Natural killer cell (primary cell): ENCODE data around the gene COL1A2. TPM values are rescaled to one million over a fixed set of nuclear protein-coding genes. Genes with fewer than 3 reads are reported as not detected.

Experiments used
- ATAC-seq, 3 donors: fragments of 150-1000 bp in 2 of 3; fragments of 200-7000 bp in 1 of 3; cut with Tn5 transposase; 1 replicate in 1 of 3; 2 replicates in 2 of 3; pipeline ENCODE4 v1.10.0; 2021; ENCODE audit warnings: mild to moderate bottlenecking in 2 of 3, moderate library complexity in 2 of 3
- DNase-seq, 2 donors: peaks; one replicate each; pipeline versions ENCODE4 v3.0.0 to v3.0.0-alpha.2; 2013 to 2021; ENCODE audit warnings: mixed read lengths in 1 of 2
- H3K27ac ChIP-seq: one replicate; pipeline ENCODE4 v1.5.1; 2013; ENCODE audit warnings: mild to moderate bottlenecking, low read length
- H3K27me3 ChIP-seq: one replicate; pipeline ENCODE4 v1.6.1; 2013; ENCODE audit warnings: low read length; ENCODE audit not compliant: control insufficient read depth, insufficient read depth
- H3K36me3 ChIP-seq: one replicate; pipeline ENCODE4 v1.6.1; 2013; ENCODE audit warnings: low read length; ENCODE audit not compliant: control insufficient read depth, insufficient read depth
- H3K4me1 ChIP-seq: one replicate; pipeline ENCODE4 v1.6.1; 2013; ENCODE audit warnings: low read length; ENCODE audit not compliant: control insufficient read depth, insufficient read depth
- H3K4me3 ChIP-seq: one replicate; pipeline ENCODE4 v1.5.1; 2013; ENCODE audit warnings: low read length
- H3K9me3 ChIP-seq: one replicate; pipeline ENCODE4 v1.6.1; 2013; ENCODE audit warnings: low read length; ENCODE audit not compliant: control insufficient read depth, insufficient read depth
- H3K27ac Mint-ChIP-seq, 2 donors: one replicate each; pipeline ENCODE4 v1.8.0; 2022; ENCODE audit warnings: mild to moderate bottlenecking in 2 of 2, mixed read lengths in 2 of 2, moderate library complexity in 1 of 2
- H3K27me3 Mint-ChIP-seq, 2 donors: one replicate each; pipeline ENCODE4 v1.8.0; 2022; ENCODE audit warnings: low read depth in 2 of 2, mixed read lengths in 2 of 2
- H3K36me3 Mint-ChIP-seq: one replicate; pipeline ENCODE4 v1.8.0; 2022; ENCODE audit warnings: mixed read lengths
- H3K4me1 Mint-ChIP-seq, 2 donors: one replicate each; pipeline ENCODE4 v1.8.0; 2022; ENCODE audit warnings: mixed read lengths in 2 of 2
- H3K4me3 Mint-ChIP-seq: one replicate; pipeline ENCODE4 v1.8.0; 2022; ENCODE audit warnings: mild to moderate bottlenecking, moderate library complexity, mixed read lengths
- H3K9me3 Mint-ChIP-seq, 2 donors: one replicate each; pipeline ENCODE4 v1.8.0; 2022; ENCODE audit warnings: mixed read lengths in 2 of 2
- WGBS: methylation state at CpG from one replicate; pipeline ENCODE4 v1.1.7; 2013; ENCODE audit warnings: missing lambda C conversion rate; ENCODE audit not compliant: insufficient coverage; 5-methylcytosine and 5-hydroxymethylcytosine counted together
- intact Hi-C: fragments of 100-400 bp; cut with micrococcal nuclease; formaldehyde crosslinking; loops from one replicate; pipeline ENCODE4 v1.14.2; 2022
- total RNA-seq, 4 donors: library from RNA; stranded (reverse); fragments of 120-200 nt in 1 of 4; gene quantifications; one replicate each; pipeline versions ENCODE4 v1.2.3 to v1.2.4, GENCODE V29; 2013 to 2022
- TF ChIP-seq, protein P1 (sequence below): fragments of 200-600 bp; IDR thresholded peaks from one replicate; pipeline ENCODE4 v1.8.0; 2022; ENCODE audit warnings: antibody characterized with exemption

The COL1A2 gene
- total RNA-seq, 3 donors from 2014 or later (not counting 1 experiment from before 2014, with no cell fraction given): not detected

DNA sequence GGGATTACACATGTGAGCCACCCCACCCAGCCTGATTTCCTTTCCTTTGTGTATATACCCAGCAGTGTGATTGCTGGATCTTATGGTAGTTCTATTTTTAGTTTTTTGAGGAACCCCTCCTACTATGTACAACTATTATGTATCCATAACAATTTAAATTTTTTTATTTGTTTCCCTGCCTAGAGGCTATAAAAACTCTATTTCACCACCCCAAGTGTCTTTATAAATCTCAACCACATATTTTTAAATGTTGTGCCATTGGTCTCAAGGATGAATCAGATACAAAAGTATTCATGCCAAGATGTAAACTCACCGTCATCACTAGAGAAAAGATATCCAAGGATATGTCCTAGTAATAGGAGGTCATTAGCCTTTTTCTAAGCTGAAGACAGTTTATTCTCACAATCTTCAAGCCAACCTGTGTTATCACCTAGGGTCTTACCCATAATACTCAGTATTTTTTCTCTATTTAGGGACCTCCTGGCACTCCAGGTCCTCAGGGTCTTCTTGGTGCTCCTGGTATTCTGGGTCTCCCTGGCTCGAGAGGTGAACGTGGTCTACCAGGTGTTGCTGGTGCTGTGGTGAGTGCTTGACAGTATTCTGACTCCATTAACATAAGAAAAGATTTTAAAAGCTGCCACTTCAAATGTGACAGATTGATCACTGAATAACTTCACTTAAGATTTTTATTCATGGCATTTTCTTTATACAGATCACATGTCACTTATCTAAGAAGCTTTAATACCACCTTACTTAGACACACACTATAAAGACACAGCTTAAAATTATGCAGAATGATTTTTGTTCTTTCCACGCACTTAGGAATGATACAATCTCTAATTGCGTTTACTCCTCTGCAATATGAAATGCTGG lies 29.4 kb downstream of the COL1A2 start:
- Histone ChIP-seq H3K4me3 (no peak overlapping the region), H3K9me3 (no peaks in the 10 kb centered on the region), H3K36me3 (no peaks in the 10 kb centered on the region), H3K4me1 (no peaks in the 10 kb centered on the region), H3K27ac (no peak overlapping the region), H3K27me3 (peaks cover 3% of the 10 kb centered on the region)
- Mint-ChIP-seq H3K27me3 (peaks cover 8 to 11% of the 10 kb centered on the region in 2 donors), H3K36me3 (no peaks in the 10 kb centered on the region), H3K4me1 (no peaks in the 10 kb centered on the region), H3K27ac (no peak overlapping the region), H3K9me3 (no peaks in the 10 kb centered on the region), H3K4me3 (no peak overlapping the region)
- TF ChIP-seq, protein P1, sequence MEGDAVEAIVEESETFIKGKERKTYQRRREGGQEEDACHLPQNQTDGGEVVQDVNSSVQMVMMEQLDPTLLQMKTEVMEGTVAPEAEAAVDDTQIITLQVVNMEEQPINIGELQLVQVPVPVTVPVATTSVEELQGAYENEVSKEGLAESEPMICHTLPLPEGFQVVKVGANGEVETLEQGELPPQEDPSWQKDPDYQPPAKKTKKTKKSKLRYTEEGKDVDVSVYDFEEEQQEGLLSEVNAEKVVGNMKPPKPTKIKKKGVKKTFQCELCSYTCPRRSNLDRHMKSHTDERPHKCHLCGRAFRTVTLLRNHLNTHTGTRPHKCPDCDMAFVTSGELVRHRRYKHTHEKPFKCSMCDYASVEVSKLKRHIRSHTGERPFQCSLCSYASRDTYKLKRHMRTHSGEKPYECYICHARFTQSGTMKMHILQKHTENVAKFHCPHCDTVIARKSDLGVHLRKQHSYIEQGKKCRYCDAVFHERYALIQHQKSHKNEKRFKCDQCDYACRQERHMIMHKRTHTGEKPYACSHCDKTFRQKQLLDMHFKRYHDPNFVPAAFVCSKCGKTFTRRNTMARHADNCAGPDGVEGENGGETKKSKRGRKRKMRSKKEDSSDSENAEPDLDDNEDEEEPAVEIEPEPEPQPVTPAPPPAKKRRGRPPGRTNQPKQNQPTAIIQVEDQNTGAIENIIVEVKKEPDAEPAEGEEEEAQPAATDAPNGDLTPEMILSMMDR: no peak
- ATAC-seq (no peak), DNase-seq (no peak)
- WGBS: 92% methylated on average over 4 of the region's 5 CpGs
- intact Hi-C loops: no loop called here

DNA sequence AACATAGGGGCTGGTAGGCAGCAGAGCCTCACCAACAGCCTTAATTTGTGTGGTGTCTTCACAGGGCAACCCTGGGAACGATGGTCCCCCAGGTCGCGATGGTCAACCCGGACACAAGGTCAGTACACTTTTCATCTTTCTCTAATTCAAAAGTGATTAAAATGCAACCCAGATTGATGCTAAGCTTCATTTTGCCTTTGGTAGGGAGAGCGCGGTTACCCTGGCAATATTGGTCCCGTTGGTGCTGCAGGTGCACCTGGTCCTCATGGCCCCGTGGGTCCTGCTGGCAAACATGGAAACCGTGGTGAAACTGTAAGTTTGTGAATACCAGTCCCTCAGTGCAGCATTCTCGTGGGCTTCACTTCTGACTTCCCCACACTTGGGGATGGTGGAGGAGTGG lies 30.9 kb downstream of the COL1A2 start:
- no peak overlapping the region for H3K27ac Mint-ChIP-seq
- Histone ChIP-seq H3K36me3 (no peaks in the 10 kb centered on the region), H3K9me3 (no peaks in the 10 kb centered on the region), H3K4me1 (no peaks in the 10 kb centered on the region), H3K4me3 (no peak overlapping the region), H3K27ac (no peak overlapping the region), H3K27me3 (no peaks in the 10 kb centered on the region)
- WGBS: 93% methylated on average over 9 of the region's 10 CpGs
- H3K36me3 Mint-ChIP-seq: no peaks in the 10 kb centered on the region
- H3K4me1 Mint-ChIP-seq: no peaks in the 10 kb centered on the region
- H3K27me3 Mint-ChIP-seq: peaks cover 6 to 8% of the 10 kb centered on the region in 2 donors
- H3K4me3 Mint-ChIP-seq: no peak overlapping the region
- no peak for DNase-seq
- H3K9me3 Mint-ChIP-seq: no peaks in the 10 kb centered on the region
- intact Hi-C loops: no loop called here
- ATAC-seq: no peak
- TF ChIP-seq, protein P1: no peak

DNA sequence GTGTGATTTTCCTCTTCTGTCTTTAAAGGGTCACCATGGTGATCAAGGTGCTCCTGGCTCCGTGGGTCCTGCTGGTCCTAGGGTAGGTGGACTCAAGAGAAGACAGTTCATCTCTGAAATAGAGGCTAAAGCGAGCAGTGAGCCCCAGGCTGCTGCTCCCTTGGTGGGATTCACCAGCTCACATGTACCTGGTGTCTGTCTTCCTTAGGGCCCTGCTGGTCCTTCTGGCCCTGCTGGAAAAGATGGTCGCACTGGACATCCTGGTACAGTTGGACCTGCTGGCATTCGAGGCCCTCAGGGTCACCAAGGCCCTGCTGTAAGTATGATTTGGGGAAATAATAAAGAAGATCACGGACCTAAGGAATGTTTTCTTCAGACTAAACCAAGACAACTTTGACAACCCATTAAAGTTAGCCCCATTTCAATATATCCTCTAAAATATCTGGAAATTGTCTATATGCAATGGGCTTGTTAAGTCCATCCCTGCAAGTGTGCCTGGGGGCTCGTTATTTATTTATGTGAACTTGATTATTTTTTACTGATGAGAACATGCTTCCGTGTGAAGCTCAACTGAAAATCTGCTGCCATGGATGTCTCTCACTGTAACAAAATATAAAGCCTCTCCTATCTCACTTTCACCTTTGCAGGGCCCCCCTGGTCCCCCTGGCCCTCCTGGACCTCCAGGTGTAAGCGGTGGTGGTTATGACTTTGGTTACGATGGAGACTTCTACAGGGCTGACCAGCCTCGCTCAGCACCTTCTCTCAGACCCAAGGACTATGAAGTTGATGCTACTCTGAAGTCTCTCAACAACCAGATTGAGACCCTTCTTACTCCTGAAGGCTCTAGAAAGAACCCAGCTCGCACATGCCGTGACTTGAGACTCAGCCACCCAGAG lies 32.5 kb downstream of the COL1A2 start:
- Histone ChIP-seq H3K27ac (no peak overlapping the region), H3K4me1 (no peaks in the 10 kb centered on the region), H3K36me3 (no peaks in the 10 kb centered on the region), H3K9me3 (no peaks in the 10 kb centered on the region), H3K27me3 (no peaks in the 10 kb centered on the region), H3K4me3 (no peak overlapping the region)
- DNase-seq: no peak
- Mint-ChIP-seq H3K9me3 (no peaks in the 10 kb centered on the region), H3K4me3 (no peak overlapping the region), H3K36me3 (no peaks in the 10 kb centered on the region), H3K27ac (no peak overlapping the region), H3K27me3 (peaks cover 6 to 14% of the 10 kb centered on the region in 2 donors), H3K4me1 (no peaks in the 10 kb centered on the region)
- WGBS: 91% methylated on average over 11 of the region's 12 CpGs
- ATAC-seq: no peak
- TF ChIP-seq, protein P1: no peak
- intact Hi-C loops: no loop called here
